GM19463 (cell line): ENCODE measurements around the gene CRAT.
"Not testable (repeated sequence)": the region's sequence is repeated elsewhere in the genome, so short reads cannot be mapped to it uniquely, and the experiment has no call there.

Experiments used
- ATAC-seq: cut with Tn5 transposase; IDR thresholded peaks from one replicate; pipeline ENCODE4 v1.9.1; 2021; ENCODE audit warnings: mild to moderate bottlenecking, moderate library complexity; ENCODE audit not compliant: unreplicated experiment

Gene CRAT

DNA sequence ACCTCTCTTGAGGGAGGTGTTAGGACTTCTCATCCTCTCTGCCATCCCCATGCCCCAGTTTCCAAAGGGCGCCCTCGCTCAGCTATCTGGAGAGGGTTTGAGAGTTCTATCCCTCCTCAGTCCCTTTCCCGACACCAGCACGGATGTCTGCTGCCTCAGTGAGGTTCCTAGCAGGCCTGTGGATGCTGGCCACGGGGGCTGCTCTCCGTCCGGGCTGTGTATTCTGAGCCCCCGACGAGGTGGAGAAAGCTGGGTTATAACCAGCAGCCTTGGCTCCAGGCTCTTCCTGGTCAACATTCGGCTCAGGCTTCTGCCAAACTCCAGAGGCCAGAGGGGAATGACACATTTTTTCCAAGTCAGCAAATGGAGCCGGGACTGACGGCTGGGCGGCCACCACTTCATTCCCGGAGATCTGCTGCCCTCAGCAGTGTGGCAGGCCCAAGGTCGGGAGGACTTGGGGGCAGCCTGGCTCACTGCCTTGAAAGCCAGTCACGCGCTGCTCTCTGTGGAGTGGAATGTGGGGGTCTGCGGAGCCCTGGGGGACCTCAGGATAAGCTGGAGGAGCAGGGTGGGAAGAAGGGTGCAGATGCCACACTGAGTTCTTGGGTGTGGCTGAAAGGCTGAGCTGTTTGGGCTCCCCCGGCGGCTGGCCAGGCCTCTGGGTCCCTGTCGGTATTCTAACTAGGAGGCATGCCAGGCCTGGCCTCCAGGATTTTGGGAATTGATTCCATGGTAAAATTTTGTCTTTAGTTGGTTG, 28.1 kb upstream of the CRAT start:
- no peak for ATAC-seq

DNA sequence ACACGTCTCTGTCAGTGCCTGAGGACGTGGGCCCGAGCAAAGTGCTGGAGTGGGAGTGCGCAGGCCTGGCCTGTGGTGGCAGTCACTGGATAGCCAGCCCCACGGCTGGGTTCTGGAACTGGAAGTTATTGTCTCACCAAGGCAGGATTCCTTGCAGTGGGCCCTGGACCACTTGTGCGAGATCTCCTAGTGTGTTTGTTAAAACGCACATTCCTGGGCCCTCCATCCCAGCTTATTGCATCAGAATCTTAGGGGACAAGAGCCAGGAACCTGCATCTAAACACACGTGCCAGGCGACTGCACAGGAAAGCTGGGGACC, 27.5 kb upstream of the CRAT start:
- no peak for ATAC-seq

DNA sequence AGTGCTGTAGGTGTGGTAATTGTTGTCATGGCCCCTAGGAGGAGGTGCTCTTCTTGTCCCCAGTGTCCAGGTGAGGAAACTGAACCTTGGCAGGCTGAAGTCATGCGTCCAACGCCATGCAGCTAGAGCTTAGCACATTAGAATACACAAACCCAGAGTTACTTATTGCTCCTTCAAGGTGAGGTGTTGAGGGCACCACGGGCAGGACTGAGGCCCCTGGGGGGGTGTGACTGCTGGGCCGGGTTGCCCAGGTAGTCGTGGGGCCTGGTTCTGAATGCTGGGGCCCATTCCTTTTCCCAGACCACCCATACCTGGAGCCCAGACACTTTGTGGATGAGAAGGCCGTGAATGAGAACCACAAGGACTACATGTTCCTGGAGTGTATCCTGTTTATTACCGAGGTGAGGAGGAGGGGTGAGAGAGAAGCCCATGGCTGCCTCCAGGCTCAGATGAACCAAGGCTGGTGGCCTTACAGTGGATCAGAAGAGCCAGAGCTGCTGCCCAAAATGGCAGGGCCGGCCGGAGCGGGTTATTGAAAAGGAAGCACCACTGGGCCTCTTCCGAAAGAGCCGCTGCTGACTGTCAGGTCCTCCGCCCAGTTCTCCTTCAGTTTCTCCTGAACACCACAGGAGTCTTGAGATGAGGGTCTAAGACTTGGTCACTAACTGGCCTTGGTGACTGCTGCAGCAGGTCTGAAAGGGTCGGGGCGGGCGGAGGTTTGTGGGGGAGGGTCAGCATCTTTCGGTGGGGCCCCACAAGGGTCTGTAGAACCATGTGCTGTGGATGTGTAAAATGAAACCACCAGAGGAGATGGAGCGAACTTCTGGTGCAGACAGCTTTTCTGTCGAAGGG, 26.9 kb upstream of the CRAT start:
- no peak for ATAC-seq

DNA sequence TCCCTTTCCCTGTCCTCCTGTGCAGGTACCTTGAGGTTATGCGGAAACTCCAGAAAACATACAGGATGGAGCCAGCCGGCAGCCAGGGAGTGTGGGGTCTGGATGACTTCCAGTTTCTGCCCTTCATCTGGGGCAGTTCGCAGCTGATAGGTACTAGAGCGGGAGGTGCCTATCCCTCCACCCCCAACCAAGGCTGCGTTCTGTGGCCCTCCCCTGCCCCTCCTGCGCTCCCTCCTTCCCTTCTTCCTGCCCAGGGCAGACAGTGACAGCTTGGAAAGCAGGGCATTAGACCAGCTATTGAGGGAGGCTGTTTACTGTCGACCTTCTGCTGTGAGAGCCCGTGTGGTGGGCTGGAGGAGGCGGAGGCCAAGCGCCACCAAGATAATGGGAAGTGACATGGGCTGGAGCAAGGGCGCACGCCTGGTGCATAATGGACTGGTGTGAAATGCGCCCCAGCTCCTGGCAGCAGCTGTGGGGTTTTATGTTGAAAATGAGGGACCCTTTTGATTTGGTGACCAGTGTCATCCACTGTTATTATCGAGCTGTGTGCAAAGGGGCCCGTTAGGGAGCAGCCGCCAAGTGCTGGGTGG, 25.9 kb upstream of the CRAT start:
- no peak for ATAC-seq

DNA sequence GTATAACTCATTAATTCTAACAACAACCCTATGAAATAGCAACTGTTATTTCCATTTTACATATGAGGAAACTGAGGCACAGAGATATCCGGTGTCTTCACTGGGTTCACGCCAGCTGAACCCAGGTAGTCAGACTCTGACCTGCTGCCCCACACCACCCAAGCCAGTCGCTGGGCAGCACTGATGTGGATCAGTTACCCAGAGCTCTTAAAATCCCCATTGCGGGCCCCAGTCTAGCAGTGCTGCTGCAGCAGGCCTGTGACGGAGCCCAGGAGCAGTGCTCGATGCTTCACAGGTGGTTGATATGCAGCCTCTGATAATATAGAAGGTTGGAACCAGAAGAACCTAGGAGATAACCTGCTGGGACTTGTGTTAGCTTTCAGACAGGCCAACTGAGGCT, 24.9 kb upstream of the CRAT start:
- no peak for ATAC-seq

DNA sequence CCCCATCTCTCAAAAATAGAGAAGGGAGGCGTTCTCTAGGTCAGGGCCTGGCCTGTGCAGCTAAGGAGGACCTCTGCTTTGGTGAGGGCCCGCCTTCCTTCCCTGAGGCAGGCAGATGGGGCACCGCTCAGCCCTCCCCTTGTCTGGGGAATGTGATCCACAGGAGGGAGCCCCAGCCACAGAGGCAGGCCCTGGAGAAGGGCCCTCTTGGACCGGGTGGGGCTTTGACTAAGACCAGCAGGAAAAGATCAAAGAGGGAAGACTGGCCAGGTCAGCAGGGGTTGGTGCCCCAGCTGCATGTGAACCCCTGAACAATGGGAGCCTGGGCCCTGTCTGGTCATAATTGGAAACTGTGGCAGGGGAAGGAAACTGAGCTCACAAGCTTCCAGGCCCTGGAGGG, 22.5 kb upstream of the CRAT start:
- ATAC-seq, result no peak

DNA sequence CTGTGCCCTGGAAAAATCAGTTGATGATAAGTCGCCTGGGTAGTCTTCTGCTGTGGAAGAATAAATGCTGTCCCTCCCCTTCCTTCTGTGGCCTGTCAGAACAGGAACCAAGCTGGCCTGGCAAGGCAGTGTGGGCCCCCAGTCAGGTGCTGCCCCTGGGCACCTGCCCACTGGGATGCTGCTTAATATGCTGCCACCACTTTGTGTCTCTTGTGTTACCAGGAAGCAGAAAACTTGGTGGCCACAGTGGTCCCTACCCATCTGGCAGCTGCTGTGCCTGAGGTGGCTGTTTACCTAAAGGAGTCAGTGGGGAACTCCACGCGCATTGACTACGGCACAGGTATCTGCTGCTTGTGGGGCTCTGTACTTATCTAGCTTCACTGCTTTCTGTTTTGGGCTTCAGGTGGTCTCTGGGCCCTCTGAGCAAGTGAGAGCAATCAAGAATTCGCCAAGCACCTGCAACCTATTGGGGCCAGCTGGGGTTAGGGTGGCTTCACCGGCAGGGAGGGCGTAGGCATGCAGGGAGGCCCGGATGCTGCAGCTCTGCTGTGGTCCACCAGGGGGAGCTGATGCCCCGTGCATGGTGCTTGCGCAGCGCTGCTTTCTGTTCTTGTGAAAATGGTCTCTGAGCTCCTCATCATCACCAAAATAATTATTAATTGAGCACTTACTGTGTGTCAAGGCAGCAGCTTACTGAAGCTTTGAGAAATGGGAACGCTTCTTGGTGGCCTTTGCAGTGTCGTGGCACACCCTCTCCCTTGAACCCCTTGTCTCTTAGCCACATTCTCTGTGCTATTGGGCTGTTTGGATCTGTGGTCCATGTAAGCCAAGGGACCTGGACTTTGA, 20.9 kb upstream of the CRAT start:
- ATAC-seq, result peak; percentile 60

DNA sequence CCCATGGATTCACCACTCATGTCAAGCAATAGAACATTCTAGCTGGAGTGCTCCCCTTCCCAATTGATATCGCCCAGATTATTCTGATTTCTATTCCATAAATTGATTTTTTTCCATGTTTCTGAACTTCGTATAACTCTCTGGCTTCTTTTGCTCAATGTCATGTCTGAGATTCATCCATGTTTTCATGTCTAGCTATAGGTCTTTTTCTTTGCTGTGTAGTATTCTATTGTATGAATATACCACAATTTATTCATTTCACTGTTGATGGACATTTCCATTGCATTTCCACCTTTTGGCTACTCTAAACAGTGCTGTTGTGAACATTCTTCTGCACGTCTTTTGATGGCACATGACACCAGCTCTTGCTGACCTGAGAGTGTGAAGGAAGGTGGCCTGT, 20.2 kb upstream of the CRAT start:
- no peak for ATAC-seq

DNA sequence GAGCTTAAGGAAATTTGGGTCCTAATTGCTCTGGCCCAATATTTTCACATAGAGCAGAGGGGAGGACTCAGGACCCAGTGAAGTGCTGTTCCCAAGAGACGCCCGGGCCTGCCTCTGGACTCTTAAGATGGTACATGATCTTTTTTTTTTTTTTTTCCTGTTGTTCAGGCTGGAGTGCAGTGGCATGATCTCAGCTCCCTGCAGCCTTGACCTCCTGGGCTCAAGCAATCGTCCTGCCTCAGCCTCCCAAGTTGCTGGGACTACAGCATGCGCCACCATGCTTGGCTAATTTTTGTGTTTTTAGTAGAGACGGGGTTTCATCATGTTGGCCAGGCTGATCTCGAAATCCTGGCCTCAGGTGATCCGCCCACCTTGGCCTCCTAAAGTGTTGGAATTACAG, 19.7 kb upstream of the CRAT start:
- ATAC-seq, result not testable (repeated sequence)

DNA sequence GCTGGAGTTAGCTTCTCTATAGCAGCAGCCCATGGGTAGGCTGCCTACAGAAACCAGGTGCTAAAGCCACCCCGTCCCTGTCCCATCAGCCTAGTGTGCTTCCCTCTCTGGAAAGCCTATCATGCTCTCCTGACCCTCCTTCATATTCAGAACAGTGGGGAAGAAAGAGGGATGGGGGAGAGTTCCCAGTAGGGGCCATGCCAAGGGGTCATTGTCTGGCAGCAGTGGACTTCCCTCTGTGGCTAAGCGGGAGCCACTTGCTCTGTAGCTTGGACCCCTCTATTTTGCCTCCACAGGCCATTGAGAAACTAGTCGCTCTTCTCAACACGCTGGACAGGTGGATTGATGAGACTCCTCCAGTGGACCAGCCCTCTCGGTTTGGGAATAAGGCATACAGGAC, 18.1 kb upstream of the CRAT start:
- no peak for ATAC-seq

DNA sequence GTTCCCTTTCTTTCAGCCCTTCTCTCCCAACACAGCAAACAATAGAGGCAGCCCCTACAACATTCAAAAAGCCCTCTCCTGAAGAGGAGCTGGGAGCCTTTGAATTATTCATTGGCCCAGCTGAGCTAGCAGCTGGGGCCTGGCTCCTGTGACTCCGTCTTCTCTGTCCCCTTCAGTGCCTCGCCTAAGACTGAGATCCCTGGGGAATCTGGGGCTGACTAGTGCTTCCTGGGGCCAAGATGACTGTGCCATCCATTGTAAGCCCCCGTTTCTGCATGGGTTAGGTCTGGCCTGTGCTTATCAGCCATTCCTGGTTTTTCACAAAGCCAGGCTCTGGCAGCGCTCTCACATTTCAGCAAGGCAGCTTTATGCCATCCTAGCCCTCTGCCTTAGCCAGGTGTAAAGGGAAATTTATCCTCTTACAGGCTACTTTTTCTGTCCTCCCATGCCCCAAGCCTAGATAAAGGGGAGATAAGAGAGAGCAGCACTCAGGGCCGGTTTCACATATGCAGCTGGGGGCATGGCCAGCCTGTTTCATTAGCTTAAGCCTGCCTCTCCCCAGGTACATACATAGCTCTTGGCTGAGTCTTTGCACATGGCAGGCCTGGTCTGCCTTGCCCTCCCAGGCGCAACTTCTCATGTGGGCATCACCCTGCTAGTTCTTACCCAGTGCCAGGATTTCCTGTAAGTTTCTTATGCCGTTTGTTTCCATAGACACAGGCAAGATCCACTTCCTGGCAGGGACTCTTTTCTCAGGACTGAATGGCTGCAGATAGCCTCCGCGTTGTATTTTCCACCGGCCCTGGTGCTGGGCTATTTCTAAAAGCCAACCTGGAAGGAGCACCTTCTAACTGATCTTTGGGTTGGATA, 16.4 kb upstream of the CRAT start:
- no peak for ATAC-seq

DNA sequence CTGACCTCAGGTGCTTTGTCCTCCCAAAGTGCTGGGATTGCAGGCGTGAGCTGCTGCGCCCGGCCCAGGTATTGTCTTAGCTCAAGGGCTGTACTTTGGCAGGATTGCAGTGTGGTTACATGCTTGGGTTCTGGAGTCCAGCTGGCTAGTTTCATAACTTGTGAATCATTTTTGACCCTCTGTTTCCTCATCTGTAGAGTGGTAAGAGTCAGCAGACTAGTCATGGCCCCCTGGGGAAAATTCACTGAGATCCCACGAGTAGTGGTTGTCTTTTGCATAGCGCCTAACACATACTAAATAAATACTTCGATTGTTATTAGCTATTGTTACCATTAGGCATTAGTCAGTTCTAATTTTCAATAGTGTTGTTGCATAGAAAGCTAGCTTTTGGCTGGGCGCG, 14.9 kb upstream of the CRAT start:
- ATAC-seq, result peak; percentile 48

DNA sequence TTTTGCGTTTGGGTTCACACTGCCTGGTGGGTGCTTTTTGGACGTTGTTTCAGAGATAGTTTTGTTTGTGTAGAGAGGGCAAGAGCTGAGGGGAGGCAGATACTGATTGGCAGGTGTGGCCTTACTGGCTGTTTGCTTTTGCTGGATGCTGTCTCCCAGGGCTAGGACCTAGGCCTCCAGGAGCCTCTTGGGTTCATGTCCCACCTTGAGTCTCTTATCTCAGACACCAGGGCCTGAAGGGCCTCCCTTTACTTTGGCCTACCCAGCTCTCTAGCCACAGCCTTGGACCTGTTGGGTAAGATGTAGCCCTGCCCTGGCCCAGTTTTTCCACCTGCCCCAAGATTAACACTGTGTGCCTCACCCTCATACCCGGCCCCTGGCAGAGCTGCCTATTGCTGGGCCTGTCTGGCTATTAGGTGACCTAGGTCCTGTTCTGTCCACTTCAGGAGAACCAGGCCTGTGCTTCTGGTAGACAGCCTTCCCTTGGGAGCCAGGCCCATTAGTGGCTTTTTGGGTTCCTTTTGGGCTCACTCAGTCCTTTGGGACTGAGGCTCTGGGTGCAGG, 14.0 kb upstream of the CRAT start:
- no peak for ATAC-seq

DNA sequence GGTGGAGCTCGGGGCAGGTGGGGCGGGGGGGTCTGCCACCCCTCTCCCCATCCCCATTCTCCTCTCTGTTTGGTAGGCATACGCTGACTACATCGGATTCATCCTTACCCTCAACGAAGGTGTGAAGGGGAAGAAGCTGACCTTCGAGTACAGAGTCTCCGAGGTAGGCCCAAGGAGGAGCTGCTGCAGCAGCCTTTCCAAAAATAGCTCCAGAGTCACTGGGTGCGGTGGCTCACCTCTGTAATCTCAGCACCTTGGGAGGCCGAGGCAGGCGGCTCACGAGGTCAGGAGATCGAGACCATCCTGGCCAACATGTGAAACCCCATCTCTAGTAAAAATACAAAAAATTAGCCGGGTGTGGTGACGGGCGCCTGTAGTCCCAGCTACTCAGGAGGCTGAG, 12.4 kb upstream of the CRAT start:
- ATAC-seq, result not testable (repeated sequence)

DNA sequence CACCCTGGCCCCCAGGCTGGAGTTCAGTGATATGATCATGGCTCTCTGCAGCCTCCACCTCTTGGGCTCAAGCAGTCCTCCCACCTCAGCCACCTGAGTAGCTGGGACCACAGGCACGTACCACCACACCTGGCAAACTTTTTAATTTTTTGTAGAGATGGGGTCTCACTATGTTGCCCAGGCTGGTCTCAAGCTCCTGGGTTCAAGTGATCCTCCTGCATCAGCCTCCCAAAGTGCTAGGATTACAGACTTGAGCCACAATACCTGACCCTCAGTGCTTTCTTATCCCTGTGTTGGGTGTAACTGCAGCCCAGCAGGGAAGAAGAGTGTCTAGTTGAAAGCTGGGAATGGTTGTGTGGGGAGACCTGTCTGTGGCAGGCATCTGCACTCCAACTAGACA, 11.5 kb upstream of the CRAT start:
- ATAC-seq, result no peak

DNA sequence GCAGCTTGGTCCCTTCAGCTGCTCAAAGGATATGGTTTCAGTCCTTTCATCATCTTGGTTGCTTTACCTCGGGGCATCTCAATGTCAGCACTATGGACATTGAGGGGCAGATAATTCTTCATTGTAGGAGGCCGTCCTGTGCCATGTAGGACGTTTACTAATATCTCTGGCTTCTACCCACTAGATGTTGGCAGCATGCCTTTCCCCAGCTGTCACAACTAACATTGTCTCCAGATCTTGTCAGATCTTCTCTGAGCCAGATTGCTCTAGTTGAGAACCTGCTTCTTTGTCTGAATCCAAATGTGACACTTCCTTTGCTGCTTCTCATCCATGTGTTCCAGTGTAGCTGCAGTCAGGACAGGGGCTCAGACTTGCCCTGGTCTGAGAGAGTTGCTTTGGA, 10.9 kb upstream of the CRAT start:
- ATAC-seq, result no peak

DNA sequence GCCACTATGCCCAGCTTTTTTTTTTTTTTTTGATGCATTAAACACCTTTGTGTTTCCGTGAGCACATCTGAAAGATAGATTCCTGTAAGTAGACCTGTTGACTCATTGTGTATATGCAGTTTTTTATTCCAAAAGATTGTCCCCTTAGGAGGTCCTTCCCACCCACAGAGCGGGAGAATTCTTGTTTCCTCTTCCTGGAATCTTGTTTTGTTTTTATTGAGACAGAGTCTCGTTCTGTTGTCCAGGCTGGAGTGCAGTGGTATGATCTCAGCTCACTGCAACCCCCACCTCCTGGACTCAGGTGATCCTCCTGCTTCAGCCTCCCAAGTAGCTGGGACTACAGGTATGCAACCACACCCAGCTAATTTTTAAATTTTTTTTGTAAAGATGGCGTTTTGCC, 8.2 kb upstream of the CRAT start:
- ATAC-seq, result no peak

DNA sequence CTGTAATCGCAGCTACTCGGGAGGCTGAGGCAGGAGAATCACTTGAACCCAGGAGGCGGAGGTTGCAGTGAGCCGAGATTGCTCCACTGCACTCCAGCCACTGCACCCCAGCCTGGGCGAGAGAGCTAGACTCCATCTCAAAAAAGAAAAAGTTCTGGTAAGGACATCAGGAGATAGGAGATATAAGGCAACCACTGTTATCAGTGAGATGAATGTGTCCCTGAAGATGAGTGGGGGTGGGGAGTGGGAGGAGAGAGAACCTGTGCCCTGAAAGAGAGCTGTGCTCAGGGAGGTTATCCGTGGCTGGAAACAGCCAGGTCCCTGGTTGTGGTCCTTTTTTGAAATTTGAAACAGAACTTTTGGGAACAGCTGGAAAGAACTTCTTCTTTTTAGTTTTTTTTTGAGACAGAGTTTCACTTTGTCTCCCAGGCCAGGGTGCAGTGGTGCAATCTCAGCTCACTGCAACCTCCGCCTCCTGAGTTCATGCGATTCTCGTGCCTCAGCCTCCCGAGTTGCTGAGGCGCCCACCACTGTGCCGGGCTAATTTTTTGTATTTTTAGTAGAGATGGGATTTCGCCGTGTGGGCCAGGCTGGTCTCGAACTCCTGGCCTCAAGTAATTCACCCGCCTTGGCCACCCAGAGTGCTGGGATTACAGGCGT, 3.2 kb upstream of the CRAT start:
- ATAC-seq, result no peak

DNA sequence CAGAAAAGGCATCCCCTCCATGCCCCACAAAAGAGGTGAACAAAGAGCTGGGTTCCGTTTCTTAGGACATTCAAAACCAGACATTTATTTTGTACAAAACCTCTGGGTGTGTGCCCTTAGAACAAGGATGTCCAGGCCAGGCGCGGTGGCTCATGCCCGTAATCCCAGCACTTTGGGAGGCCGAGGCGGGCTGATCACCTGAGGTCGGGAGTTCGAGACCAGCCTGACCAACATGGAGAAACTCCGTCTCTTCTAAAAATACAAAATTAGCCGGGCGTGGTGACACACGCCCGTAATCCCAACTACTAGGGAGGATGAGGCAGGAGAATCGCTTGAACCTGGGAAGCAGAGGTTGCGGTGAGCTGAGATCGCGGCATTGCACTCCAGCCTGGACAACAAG, 1.9 kb upstream of the CRAT start:
- not testable (repeated sequence) for ATAC-seq
